K562 (cell line): ENCODE results near the gene KIRREL1.

ENCODE experiments used
- BACH1 ChIP-seq: fragments of 200-800 bp; sonication (Bioruptor generic); IDR thresholded peaks from 2 replicates; pipeline ENCODE4 v1.6.1; 2016; ENCODE audit warnings: missing genetic modification characterization, missing compliant biosample characterization
- CBX1 ChIP-seq: sonication (generic); IDR thresholded peaks from 2 replicates; pipeline ENCODE4 v1.6.1; 2016; ENCODE audit warnings: antibody characterized with exemption, low read depth, mild to moderate bottlenecking
- EP300 ChIP-seq: IDR thresholded peaks from 2 replicates; pipeline ENCODE4 v1.6.1; 2012; ENCODE audit warnings: low read length, improper control_type of control experiment
- GTF2F1 ChIP-seq: IDR thresholded peaks from 2 replicates; pipeline ENCODE4 v1.6.1; 2011; ENCODE audit warnings: low read depth, low read length, improper control_type of control experiment
- HDAC2 ChIP-seq: fragments of 450-650 bp; IDR thresholded peaks from 2 replicates; pipeline ENCODE4 v1.6.1; 2016; ENCODE audit warnings: mild to moderate bottlenecking
- KDM1A ChIP-seq, 2 experiments: fragments of 450-650 bp; IDR thresholded peaks; 2 replicates each; pipeline ENCODE4 v1.6.1; 2016; ENCODE audit warnings: mild to moderate bottlenecking in 2 of 2
- TCF7L2 ChIP-seq: fragments of 150-350 bp; IDR thresholded peaks from 2 replicates; pipeline ENCODE4 v1.6.1; 2016; ENCODE audit warnings: low read depth, mild to moderate bottlenecking, low read length, moderate library complexity
- ZZZ3 ChIP-seq: fragments of 450-650 bp; IDR thresholded peaks from 2 replicates; pipeline ENCODE4 v1.6.1; 2016; ENCODE audit warnings: antibody characterized with exemption, mild to moderate bottlenecking, moderate library complexity
- TF ChIP-seq, protein P1 (sequence below), 3 experiments: IDR thresholded peaks in 2 of 3; conservative IDR thresholded peaks in 1 of 3; 2 replicates each; pipeline ENCODE4 v1.5.1; 2011 to 2012; ENCODE audit warnings: low read length in 3 of 3, mild to moderate bottlenecking in 3 of 3, control low read depth in 2 of 3, improper control_type of control experiment in 1 of 3, inconsistent platforms in 1 of 3, low read depth in 1 of 3, mixed read lengths in 1 of 3, moderate library complexity in 1 of 3; ENCODE audit not compliant: insufficient read depth in 2 of 3
- TF ChIP-seq, protein P2 (sequence below): fragments of 150-350 bp; conservative IDR thresholded peaks from 2 replicates; pipeline ENCODE4 v1.6.1; 2014; ENCODE audit warnings: low read length
- TF ChIP-seq, protein P3 (sequence below): sonication (generic); formaldehyde crosslinking; IDR thresholded peaks from 2 replicates; pipeline ENCODE4 v1.8.1; 2023; ENCODE audit warnings: mild to moderate bottlenecking, missing genetic modification reagents
- TF ChIP-seq, protein P4 (sequence below): fragments of 450-650 bp; IDR thresholded peaks from 2 replicates; pipeline ENCODE4 v1.6.1; 2018; ENCODE audit warnings: mild to moderate bottlenecking, low read depth; ENCODE audit not compliant: partially characterized antibody

- TF ChIP-seq CBX1 (no peak), TCF7L2 (no peak), BACH1 (no peak), KDM1A (IDR thresholded peaks at IDR 0.05) (no peak), GTF2F1 (no peak), ZZZ3 (no peak), EP300 (no peak), HDAC2 (no peak)
- TF ChIP-seq, protein P1, sequence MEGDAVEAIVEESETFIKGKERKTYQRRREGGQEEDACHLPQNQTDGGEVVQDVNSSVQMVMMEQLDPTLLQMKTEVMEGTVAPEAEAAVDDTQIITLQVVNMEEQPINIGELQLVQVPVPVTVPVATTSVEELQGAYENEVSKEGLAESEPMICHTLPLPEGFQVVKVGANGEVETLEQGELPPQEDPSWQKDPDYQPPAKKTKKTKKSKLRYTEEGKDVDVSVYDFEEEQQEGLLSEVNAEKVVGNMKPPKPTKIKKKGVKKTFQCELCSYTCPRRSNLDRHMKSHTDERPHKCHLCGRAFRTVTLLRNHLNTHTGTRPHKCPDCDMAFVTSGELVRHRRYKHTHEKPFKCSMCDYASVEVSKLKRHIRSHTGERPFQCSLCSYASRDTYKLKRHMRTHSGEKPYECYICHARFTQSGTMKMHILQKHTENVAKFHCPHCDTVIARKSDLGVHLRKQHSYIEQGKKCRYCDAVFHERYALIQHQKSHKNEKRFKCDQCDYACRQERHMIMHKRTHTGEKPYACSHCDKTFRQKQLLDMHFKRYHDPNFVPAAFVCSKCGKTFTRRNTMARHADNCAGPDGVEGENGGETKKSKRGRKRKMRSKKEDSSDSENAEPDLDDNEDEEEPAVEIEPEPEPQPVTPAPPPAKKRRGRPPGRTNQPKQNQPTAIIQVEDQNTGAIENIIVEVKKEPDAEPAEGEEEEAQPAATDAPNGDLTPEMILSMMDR (IDR thresholded peaks at IDR 0.05 in 2 of 3, conservative IDR thresholded peaks at IDR 0.05 in 1 of 3; ENCODE audit: insufficient read depth in 2 of 3, low read depth in 1 of 3, low read length in 3 of 3), result no peak
- TF ChIP-seq, protein P2, sequence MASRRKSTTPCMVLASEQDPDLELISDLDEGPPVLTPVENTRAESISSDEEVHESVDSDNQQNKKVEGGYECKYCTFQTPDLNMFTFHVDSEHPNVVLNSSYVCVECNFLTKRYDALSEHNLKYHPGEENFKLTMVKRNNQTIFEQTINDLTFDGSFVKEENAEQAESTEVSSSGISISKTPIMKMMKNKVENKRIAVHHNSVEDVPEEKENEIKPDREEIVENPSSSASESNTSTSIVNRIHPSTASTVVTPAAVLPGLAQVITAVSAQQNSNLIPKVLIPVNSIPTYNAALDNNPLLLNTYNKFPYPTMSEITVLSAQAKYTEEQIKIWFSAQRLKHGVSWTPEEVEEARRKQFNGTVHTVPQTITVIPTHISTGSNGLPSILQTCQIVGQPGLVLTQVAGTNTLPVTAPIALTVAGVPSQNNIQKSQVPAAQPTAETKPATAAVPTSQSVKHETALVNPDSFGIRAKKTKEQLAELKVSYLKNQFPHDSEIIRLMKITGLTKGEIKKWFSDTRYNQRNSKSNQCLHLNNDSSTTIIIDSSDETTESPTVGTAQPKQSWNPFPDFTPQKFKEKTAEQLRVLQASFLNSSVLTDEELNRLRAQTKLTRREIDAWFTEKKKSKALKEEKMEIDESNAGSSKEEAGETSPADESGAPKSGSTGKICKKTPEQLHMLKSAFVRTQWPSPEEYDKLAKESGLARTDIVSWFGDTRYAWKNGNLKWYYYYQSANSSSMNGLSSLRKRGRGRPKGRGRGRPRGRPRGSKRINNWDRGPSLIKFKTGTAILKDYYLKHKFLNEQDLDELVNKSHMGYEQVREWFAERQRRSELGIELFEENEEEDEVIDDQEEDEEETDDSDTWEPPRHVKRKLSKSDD, result no peak
- TF ChIP-seq, protein P3, sequence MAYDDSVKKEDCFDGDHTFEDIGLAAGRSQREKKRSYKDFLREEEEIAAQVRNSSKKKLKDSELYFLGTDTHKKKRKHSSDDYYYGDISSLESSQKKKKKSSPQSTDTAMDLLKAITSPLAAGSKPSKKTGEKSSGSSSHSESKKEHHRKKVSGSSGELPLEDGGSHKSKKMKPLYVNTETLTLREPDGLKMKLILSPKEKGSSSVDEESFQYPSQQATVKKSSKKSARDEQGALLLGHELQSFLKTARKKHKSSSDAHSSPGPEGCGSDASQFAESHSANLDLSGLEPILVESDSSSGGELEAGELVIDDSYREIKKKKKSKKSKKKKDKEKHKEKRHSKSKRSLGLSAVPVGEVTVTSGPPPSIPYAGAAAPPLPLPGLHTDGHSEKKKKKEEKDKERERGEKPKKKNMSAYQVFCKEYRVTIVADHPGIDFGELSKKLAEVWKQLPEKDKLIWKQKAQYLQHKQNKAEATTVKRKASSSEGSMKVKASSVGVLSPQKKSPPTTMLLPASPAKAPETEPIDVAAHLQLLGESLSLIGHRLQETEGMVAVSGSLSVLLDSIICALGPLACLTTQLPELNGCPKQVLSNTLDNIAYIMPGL (CRISPR knock-in tag), result no peak
- TF ChIP-seq, protein P4, sequence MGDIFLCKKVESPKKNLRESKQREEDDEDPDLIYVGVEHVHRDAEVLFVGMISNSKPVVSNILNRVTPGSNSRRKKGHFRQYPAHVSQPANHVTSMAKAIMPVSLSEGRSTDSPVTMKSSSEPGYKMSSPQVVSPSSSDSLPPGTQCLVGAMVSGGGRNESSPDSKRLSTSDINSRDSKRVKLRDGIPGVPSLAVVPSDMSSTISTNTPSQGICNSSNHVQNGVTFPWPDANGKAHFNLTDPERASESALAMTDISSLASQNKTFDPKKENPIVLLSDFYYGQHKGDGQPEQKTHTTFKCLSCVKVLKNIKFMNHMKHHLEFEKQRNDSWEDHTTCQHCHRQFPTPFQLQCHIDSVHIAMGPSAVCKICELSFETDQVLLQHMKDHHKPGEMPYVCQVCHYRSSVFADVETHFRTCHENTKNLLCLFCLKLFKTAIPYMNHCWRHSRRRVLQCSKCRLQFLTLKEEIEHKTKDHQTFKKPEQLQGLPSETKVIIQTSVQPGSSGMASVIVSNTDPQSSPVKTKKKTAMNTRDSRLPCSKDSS, result no peak
Measured at GRCh38 chr1:158124034-158124433, 130.6 kb downstream of the KIRREL1 start.
